Endodermal cell (in vitro differentiated cells): ENCODE measurements around the gene MYO1B. TPM values are rescaled to one million over a fixed set of nuclear protein-coding genes. Genes with fewer than 3 reads are reported as not detected.
A peak's percentile ranks its signal among the peaks of the same experiment; 100 is the strongest.

ENCODE experiments used
- DNase-seq: peaks from one replicate; pipeline ENCODE4 v3.0.0-alpha.2; 2017
- H3K27ac ChIP-seq: 2 replicates; pipeline ENCODE4 v1.5.1; 2013; ENCODE audit warnings: mild to moderate bottlenecking, low read depth, low read length, moderate library complexity
- H3K27me3 ChIP-seq: 2 replicates; pipeline ENCODE4 v1.6.1; 2013; ENCODE audit warnings: mild to moderate bottlenecking, low read length, moderate library complexity; ENCODE audit not compliant: insufficient read depth, control insufficient read depth, poor library complexity, severe bottlenecking
- H3K36me3 ChIP-seq: 2 replicates; pipeline ENCODE4 v1.7.0; 2013; ENCODE audit warnings: mild to moderate bottlenecking, low read length, moderate library complexity; ENCODE audit not compliant: control insufficient read depth, insufficient read depth
- H3K4me1 ChIP-seq: one replicate; pipeline ENCODE4 v1.7.0; 2013; ENCODE audit warnings: low read length; ENCODE audit not compliant: control insufficient read depth, insufficient read depth
- H3K4me3 ChIP-seq: 2 replicates; pipeline ENCODE4 v1.5.1; 2013; ENCODE audit warnings: mild to moderate bottlenecking, low read length, moderate library complexity
- H3K9ac ChIP-seq: 2 replicates; pipeline ENCODE4 v1.6.1; 2013; ENCODE audit warnings: mild to moderate bottlenecking, low read length, moderate library complexity; ENCODE audit not compliant: poor library complexity, severe bottlenecking; ENCODE audit errors: extremely low read depth
- H3K9me3 ChIP-seq: 2 replicates; pipeline ENCODE4 v1.6.1; 2013; ENCODE audit warnings: mild to moderate bottlenecking, low read length, moderate library complexity; ENCODE audit not compliant: control insufficient read depth
- H3K27ac Mint-ChIP-seq: 2 replicates; pipeline ENCODE4 v1.8.0; 2020; ENCODE audit warnings: mixed read lengths
- H3K27me3 Mint-ChIP-seq: 2 replicates; pipeline ENCODE4 v1.8.0; 2021; ENCODE audit warnings: mild to moderate bottlenecking, mixed read lengths; ENCODE audit not compliant: insufficient read depth
- H3K36me3 Mint-ChIP-seq: 2 replicates; pipeline ENCODE4 v1.8.0; 2020; ENCODE audit warnings: low read depth, mixed read lengths
- H3K4me1 Mint-ChIP-seq: 2 replicates; pipeline ENCODE4 v1.8.0; 2020; ENCODE audit warnings: mixed read lengths
- H3K4me3 Mint-ChIP-seq: 2 replicates; pipeline ENCODE4 v1.8.0; 2020; ENCODE audit warnings: mild to moderate bottlenecking, moderate library complexity, mixed read lengths
- H3K9me3 Mint-ChIP-seq: 2 replicates; pipeline ENCODE4 v1.8.0; 2020; ENCODE audit warnings: mild to moderate bottlenecking, mixed read lengths
- CTCF ChIP-seq: fragments of 200-600 bp; sonication (generic); conservative IDR thresholded peaks from 2 replicates; pipeline ENCODE4 v1.5.0; 2021; ENCODE audit warnings: antibody characterized with exemption, mild to moderate bottlenecking
- WGBS, 2 experiments: methylation state at CpG; one replicate each; pipeline versions ENCODE4 v1.1.5 to v1.1.7; 2013; ENCODE audit warnings: missing lambda C conversion rate in 2 of 2, mixed read lengths in 1 of 2; ENCODE audit not compliant: insufficient coverage in 1 of 2, insufficient read length in 1 of 2; 5-methylcytosine and 5-hydroxymethylcytosine counted together
- total RNA-seq, 2 donors: library from RNA; stranded (reverse); fragmentation: NEBNext Ultra II Directional in 1 of 2; extraction: Animal tissue kit (Norgen Biotek cat#: 25700) in 1 of 2; gene quantifications; 2 replicates in 1 of 2; 3 replicates in 1 of 2; pipeline ENCODE4 v1.2.1, GENCODE V29; 2021

Gene MYO1B
- total RNA-seq, 2 donors from 2014 or later = 145 to 154 TPM

GRCh38 chr2:191245869-191246531 lies 796 bp downstream of the MYO1B start:
- TF ChIP-seq CTCF = no peak
- peak overlapping the region; percentile 94 for H3K27ac Mint-ChIP-seq
- peaks cover 1% of the 10 kb centered on the region for H3K27me3 Mint-ChIP-seq
- H3K9me3 ChIP-seq = no peaks in the 10 kb centered on the region
- peaks cover 29% of the 10 kb centered on the region for H3K4me1 ChIP-seq
- peaks cover 10% of the 10 kb centered on the region for H3K36me3 Mint-ChIP-seq
- peak overlapping the region; percentile 96 for H3K27ac ChIP-seq
- peaks cover 19% of the 10 kb centered on the region for H3K36me3 ChIP-seq
- peaks cover 43% of the 10 kb centered on the region for H3K4me1 Mint-ChIP-seq
- H3K9ac ChIP-seq = peak overlapping the region; percentile 91
- no peaks in the 10 kb centered on the region for H3K27me3 ChIP-seq
- no peaks in the 10 kb centered on the region for H3K9me3 Mint-ChIP-seq
- peak; percentile 96 for DNase-seq
- WGBS, 2 experiments = 0% methylated on average over 5 to 34 of the region's 34 CpGs
- H3K4me3 ChIP-seq = peak overlapping the region; percentile 97
- peak overlapping the region; percentile 86 for H3K4me3 Mint-ChIP-seq

- H3K4me1 ChIP-seq = peaks cover 37% of the 10 kb centered on the region
- Mint-ChIP-seq H3K9me3 (no peaks in the 10 kb centered on the region), H3K36me3 (peaks cover 10% of the 10 kb centered on the region), H3K4me1 (peaks cover 52% of the 10 kb centered on the region), H3K27ac (peak overlapping the region; percentile 62), H3K27me3 (peaks cover 1% of the 10 kb centered on the region), H3K4me3 (peak overlapping the region; percentile 86)
- H3K4me3 ChIP-seq = peak overlapping the region; percentile 97
- H3K36me3 ChIP-seq = peaks cover 21% of the 10 kb centered on the region
- TF ChIP-seq CTCF = no peak
- WGBS, 2 experiments = 30 to 36% methylated on average over 2 to 6 of the region's 6 CpGs
- no peaks in the 10 kb centered on the region for H3K9me3 ChIP-seq
- H3K9ac ChIP-seq = peak overlapping the region; percentile 91
- DNase-seq = no peak
- H3K27me3 ChIP-seq = no peaks in the 10 kb centered on the region
- no peak overlapping the region for H3K27ac ChIP-seq
Measured at GRCh38 chr2:191246820-191247380, 1.7 kb downstream of the MYO1B start.

GRCh38 chr2:191247381-191248057 lies 2.3 kb downstream of the MYO1B start:
- Histone ChIP-seq H3K27ac (no peak overlapping the region), H3K36me3 (peaks cover 27% of the 10 kb centered on the region), H3K9ac (peak overlapping the region; percentile 91), H3K9me3 (no peaks in the 10 kb centered on the region), H3K4me3 (peak overlapping the region; percentile 97), H3K27me3 (no peaks in the 10 kb centered on the region), H3K4me1 (peaks cover 40% of the 10 kb centered on the region)
- WGBS, 2 experiments = 14 to 32% methylated on average over 1 to 4 of the region's 5 CpGs
- H3K4me3 Mint-ChIP-seq = peak overlapping the region; percentile 86
- no peak for DNase-seq
- H3K9me3 Mint-ChIP-seq = no peaks in the 10 kb centered on the region
- H3K36me3 Mint-ChIP-seq = peaks cover 10% of the 10 kb centered on the region
- peaks cover 1% of the 10 kb centered on the region for H3K27me3 Mint-ChIP-seq
- peak overlapping the region; percentile 22 for H3K27ac Mint-ChIP-seq
- peaks cover 57% of the 10 kb centered on the region for H3K4me1 Mint-ChIP-seq
- no peak for TF ChIP-seq CTCF
